Caco-2 (cell line): ENCODE data around the gene FASTKD2. TPM values are rescaled to one million over a fixed set of nuclear protein-coding genes. Genes with fewer than 3 reads are reported as not detected.
"Not testable (repeated sequence)": the region's sequence is repeated elsewhere in the genome, so short reads cannot be mapped to it uniquely, and the experiment has no call there.

Experiments
- BruUV-seq: library from RNA; stranded (reverse); fragments of 400-500 nt; replicated peaks from 2 replicates; lab custom pipeline; 2021; lab: Mats Ljungman, UMichigan
- CTCF ChIA-PET: fragments of 300-600 bp; sonication (Branson Sonifier 250); formaldehyde crosslinking; loops from one replicate; lab custom pipeline; 2022; ENCODE audit warnings: antibody characterized with exemption; lab: Charles Lee
- POLR2A ChIA-PET: fragments of 300-600 bp; sonication (Branson Sonifier 250); formaldehyde crosslinking; loops from one replicate; lab custom pipeline; 2022; ENCODE audit warnings: antibody characterized with exemption; lab: Charles Lee
- DNase-seq, 2 experiments: peaks; one replicate each; pipeline versions ENCODE4 v3.0.0 to v3.0.0-alpha.2; 2020 to 2022
- H3K27me3 ChIP-seq: replicated peaks from 2 replicates; pipeline ENCODE4 v1.6.0; 2011; ENCODE audit warnings: low read length; ENCODE audit not compliant: control insufficient read depth, insufficient read depth
- H3K36me3 ChIP-seq: 2 replicates; pipeline ENCODE4 v1.5.1; 2011; ENCODE audit warnings: low read length; ENCODE audit not compliant: control insufficient read depth, insufficient read depth
- H3K4me1 ChIP-seq: fragments of 250-450 bp; sonication (Bioruptor Pico); 2 replicates; pipeline ENCODE4 v1.5.1; 2020; ENCODE audit warnings: mild to moderate bottlenecking
- H3K4me3 ChIP-seq: 2 replicates; pipeline ENCODE4 v1.5.1; 2011; ENCODE audit warnings: low read depth, mild to moderate bottlenecking, control low read depth, low read length
- H3K9me3 ChIP-seq: fragments of 250-450 bp; sonication (Bioruptor Pico); 2 replicates; pipeline ENCODE4 v1.5.1; 2020; ENCODE audit warnings: mild to moderate bottlenecking, moderate library complexity
- H3K27ac Mint-ChIP-seq: one replicate; pipeline ENCODE4 v1.8.0; 2022; ENCODE audit warnings: mixed read lengths; ENCODE audit not compliant: unreplicated experiment
- H3K27me3 Mint-ChIP-seq: one replicate; pipeline ENCODE4 v1.8.0; 2022; ENCODE audit warnings: mixed read lengths; ENCODE audit not compliant: insufficient read depth, unreplicated experiment
- H3K36me3 Mint-ChIP-seq: one replicate; pipeline ENCODE4 v1.8.0; 2022; ENCODE audit warnings: mild to moderate bottlenecking, mixed read lengths; ENCODE audit not compliant: insufficient read depth, unreplicated experiment
- H3K4me1 Mint-ChIP-seq: one replicate; pipeline ENCODE4 v1.8.0; 2022; ENCODE audit warnings: low read depth, mixed read lengths; ENCODE audit not compliant: unreplicated experiment
- H3K4me3 Mint-ChIP-seq: one replicate; pipeline ENCODE4 v1.8.0; 2022; ENCODE audit warnings: mild to moderate bottlenecking, moderate library complexity, mixed read lengths; ENCODE audit not compliant: unreplicated experiment
- H3K9me3 Mint-ChIP-seq: one replicate; pipeline ENCODE4 v1.8.0; 2022; ENCODE audit warnings: mixed read lengths; ENCODE audit not compliant: unreplicated experiment
- intact Hi-C: fragments of 100-400 bp; cut with micrococcal nuclease; formaldehyde crosslinking; loops from one replicate; pipeline ENCODE4 v1.10.0; 2022; ENCODE audit not compliant: unreplicated experiment
- total RNA-seq: library from RNA; stranded (reverse); gene quantifications from 2 replicates; pipeline ENCODE4 v1.2.3, GENCODE V29; 2022
- TF ChIP-seq, protein P1 (sequence below), 2 experiments: fragments of 200-600 bp in 1 of 2; IDR thresholded peaks; 1 replicate in 1 of 2; 2 replicates in 1 of 2; pipeline versions ENCODE4 v1.5.1 to v1.8.0; 2011 to 2022; ENCODE audit warnings: antibody characterized with exemption in 1 of 2, control low read depth in 1 of 2, inconsistent platforms in 1 of 2, low read depth in 1 of 2, low read length in 1 of 2, mild to moderate bottlenecking in 1 of 2, moderate library complexity in 1 of 2; ENCODE audit not compliant: insufficient read depth in 1 of 2, severe bottlenecking in 1 of 2, unreplicated experiment in 1 of 2

Gene FASTKD2
- total RNA-seq, 1 experiment from 2014 or later = 29.8 TPM

GRCh38 chr2:206812471-206812870, 47.1 kb downstream of the FASTKD2 start:
- H3K9me3 Mint-ChIP-seq, BruUV-seq, DNase-seq, H3K9me3 ChIP-seq, H3K4me3 ChIP-seq, H3K4me3 Mint-ChIP-seq, CTCF ChIA-PET, intact Hi-C loops, H3K27ac Mint-ChIP-seq, H3K4me1 ChIP-seq, H3K4me1 Mint-ChIP-seq, H3K36me3 ChIP-seq, H3K36me3 Mint-ChIP-seq, H3K27me3 Mint-ChIP-seq, POLR2A ChIA-PET, H3K27me3 ChIP-seq: not testable (repeated sequence)

GRCh38 chr2:206814498-206814897, 49.1 kb downstream of the FASTKD2 start:
- no peak overlapping the region for H3K4me3 Mint-ChIP-seq
- Histone ChIP-seq H3K27me3 (no peaks in the 10 kb centered on the region), H3K4me1 (no peaks in the 10 kb centered on the region), H3K36me3 (no peaks in the 10 kb centered on the region), H3K4me3 (no peak overlapping the region), H3K9me3 (no peaks in the 10 kb centered on the region)
- H3K36me3 Mint-ChIP-seq = no peaks in the 10 kb centered on the region
- DNase-seq = no peak
- TF ChIP-seq, protein P1, sequence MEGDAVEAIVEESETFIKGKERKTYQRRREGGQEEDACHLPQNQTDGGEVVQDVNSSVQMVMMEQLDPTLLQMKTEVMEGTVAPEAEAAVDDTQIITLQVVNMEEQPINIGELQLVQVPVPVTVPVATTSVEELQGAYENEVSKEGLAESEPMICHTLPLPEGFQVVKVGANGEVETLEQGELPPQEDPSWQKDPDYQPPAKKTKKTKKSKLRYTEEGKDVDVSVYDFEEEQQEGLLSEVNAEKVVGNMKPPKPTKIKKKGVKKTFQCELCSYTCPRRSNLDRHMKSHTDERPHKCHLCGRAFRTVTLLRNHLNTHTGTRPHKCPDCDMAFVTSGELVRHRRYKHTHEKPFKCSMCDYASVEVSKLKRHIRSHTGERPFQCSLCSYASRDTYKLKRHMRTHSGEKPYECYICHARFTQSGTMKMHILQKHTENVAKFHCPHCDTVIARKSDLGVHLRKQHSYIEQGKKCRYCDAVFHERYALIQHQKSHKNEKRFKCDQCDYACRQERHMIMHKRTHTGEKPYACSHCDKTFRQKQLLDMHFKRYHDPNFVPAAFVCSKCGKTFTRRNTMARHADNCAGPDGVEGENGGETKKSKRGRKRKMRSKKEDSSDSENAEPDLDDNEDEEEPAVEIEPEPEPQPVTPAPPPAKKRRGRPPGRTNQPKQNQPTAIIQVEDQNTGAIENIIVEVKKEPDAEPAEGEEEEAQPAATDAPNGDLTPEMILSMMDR (IDR thresholded peaks at IDR 0.05; ENCODE audit: insufficient read depth in 1 of 2, low read depth in 1 of 2, low read length in 1 of 2, severe bottlenecking in 1 of 2, unreplicated experiment in 1 of 2) = no peak
- BruUV-seq = no TSS peak
- no peak overlapping the region for H3K27ac Mint-ChIP-seq
- ChIA-PET POLR2A (no interaction called here), CTCF (no interaction called here)
- no peaks in the 10 kb centered on the region for H3K9me3 Mint-ChIP-seq
- no peaks in the 10 kb centered on the region for H3K4me1 Mint-ChIP-seq
- peaks cover 6% of the 10 kb centered on the region for H3K27me3 Mint-ChIP-seq
- intact Hi-C loops = no loop called here

GRCh38 chr2:206820807-206821206, 55.4 kb downstream of the FASTKD2 start:
- peaks cover 5% of the 10 kb centered on the region for H3K4me1 Mint-ChIP-seq
- H3K4me3 Mint-ChIP-seq = no peak overlapping the region
- H3K9me3 ChIP-seq = no peaks in the 10 kb centered on the region
- no peaks in the 10 kb centered on the region; the same call in 1 of the 2 replicates for H3K27me3 ChIP-seq
- H3K4me1 ChIP-seq = no peaks in the 10 kb centered on the region
- TF ChIP-seq, protein P1 (IDR thresholded peaks at IDR 0.05; ENCODE audit: insufficient read depth in 1 of 2, low read depth in 1 of 2, low read length in 1 of 2, severe bottlenecking in 1 of 2, unreplicated experiment in 1 of 2) = no peak
- H3K9me3 Mint-ChIP-seq = no peaks in the 10 kb centered on the region
- H3K27me3 Mint-ChIP-seq = peaks cover 9% of the 10 kb centered on the region
- no peak for DNase-seq
- H3K36me3 Mint-ChIP-seq = no peaks in the 10 kb centered on the region
- POLR2A ChIA-PET = no interaction called here
- no peak overlapping the region for H3K27ac Mint-ChIP-seq
- BruUV-seq = no TSS peak
- intact Hi-C loops = no loop called here
- H3K36me3 ChIP-seq = no peaks in the 10 kb centered on the region
- CTCF ChIA-PET = no interaction called here
- no peak overlapping the region for H3K4me3 ChIP-seq

- Histone ChIP-seq H3K4me3 (no peak overlapping the region), H3K36me3 (no peaks in the 10 kb centered on the region), H3K9me3 (no peaks in the 10 kb centered on the region), H3K27me3 (no peaks in the 10 kb centered on the region; the same call in 1 of the 2 replicates), H3K4me1 (no peaks in the 10 kb centered on the region)
- no peaks in the 10 kb centered on the region for H3K9me3 Mint-ChIP-seq
- no peaks in the 10 kb centered on the region for H3K36me3 Mint-ChIP-seq
- CTCF ChIA-PET = no interaction called here
- H3K27me3 Mint-ChIP-seq = peaks cover 4% of the 10 kb centered on the region
- DNase-seq = no peak
- intact Hi-C loops = no loop called here
- TF ChIP-seq, protein P1 (IDR thresholded peaks at IDR 0.05; ENCODE audit: insufficient read depth in 1 of 2, low read depth in 1 of 2, low read length in 1 of 2, severe bottlenecking in 1 of 2, unreplicated experiment in 1 of 2) = no peak
- POLR2A ChIA-PET = no interaction called here
- no peak overlapping the region for H3K4me3 Mint-ChIP-seq
- peaks cover 5% of the 10 kb centered on the region for H3K4me1 Mint-ChIP-seq
- BruUV-seq = no TSS peak
- H3K27ac Mint-ChIP-seq = no peak overlapping the region
Observed at GRCh38 chr2:206823178-206823577, 57.8 kb downstream of the FASTKD2 start.
